ENCODE results near the gene SLC46A3.

GRCh38 chr13:28679628-28680027 is 39.1 kb downstream of the SLC46A3 start:
- TF ChIP-seq CTCF (IDR thresholded peaks at IDR 0.05) (peak in 2 of 7 experiments; percentile 17 to 21), EP300 (IDR thresholded peaks at IDR 0.05) (no peak), POLR2AphosphoS5 (IDR thresholded peaks at IDR 0.05) (no peak)

Measured in stomach (tissue), 4 donors.